A673 (cell line): ENCODE data around the gene POLR1G.

ENCODE experiments used
- CTCF ChIP-seq: fragments of 300-800, 200-600 bp; sonication (generic); conservative IDR thresholded peaks from 2 replicates; pipeline ENCODE4 v1.5.1; 2017; ENCODE audit warnings: low read depth, mild to moderate bottlenecking, antibody characterized with exemption, low read length, moderate library complexity, mixed read lengths
- EZH2 ChIP-seq: fragments of 200-600 bp; sonication (generic); IDR thresholded peaks from 2 replicates; pipeline ENCODE4 v1.6.1; 2017; ENCODE audit warnings: borderline replicate concordance, low read depth, mild to moderate bottlenecking, mixed read lengths, antibody characterized with exemption, low read length; ENCODE audit not compliant: poor library complexity, severe bottlenecking

DNA sequence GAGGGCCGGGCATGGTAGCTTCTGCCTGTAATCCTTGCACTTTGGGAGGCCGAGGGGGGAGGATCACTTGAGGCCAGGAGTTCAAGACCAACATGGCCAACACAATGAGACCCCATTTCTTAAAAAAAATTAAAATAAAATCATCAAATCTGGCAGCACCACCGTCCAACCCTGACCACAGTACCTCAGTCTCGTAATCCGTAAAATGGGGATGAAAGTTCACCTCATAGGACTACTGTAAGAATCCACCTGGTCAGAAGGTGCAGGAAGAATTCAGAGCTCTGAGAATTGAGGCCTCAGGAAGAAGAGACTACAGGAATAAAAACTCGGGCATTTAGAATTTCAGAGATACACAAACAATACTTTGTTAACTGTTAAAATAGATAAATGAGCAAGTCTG, 4.6 kb upstream of the POLR1G start:
- no peak for TF ChIP-seq CTCF
- TF ChIP-seq EZH2: no peak
